Astrocyte (in vitro differentiated cells and primary cell): Measurements from ENCODE around the gene ATP10A. TPM values are rescaled to one million over a fixed set of nuclear protein-coding genes. Genes with fewer than 3 reads are reported as not detected.
A peak's percentile ranks its signal among the peaks of the same experiment; 100 is the strongest.

Experiments
- DNase-seq: peaks from one replicate; pipeline ENCODE4 v3.0.0-alpha.2; 2010; ENCODE audit warnings: low read depth
- FAIRE-seq: peaks from 2 replicates; lab custom pipeline; 2011; peaks lifted over from hg19 to GRCh38; lab: Jason Lieb, UNC
- H2AFZ ChIP-seq: 2 replicates; pipeline ENCODE4 v1.6.0; 2012; ENCODE audit warnings: low read depth, low read length, inconsistent platforms
- H3K27ac ChIP-seq: 2 replicates; pipeline ENCODE4 v1.5.1; 2011; ENCODE audit warnings: low read depth, low read length, inconsistent platforms
- H3K27me3 ChIP-seq: 2 replicates; pipeline ENCODE4 v1.6.0; 2011; ENCODE audit warnings: low read length, inconsistent platforms; ENCODE audit not compliant: insufficient read depth
- H3K36me3 ChIP-seq: 2 replicates; pipeline ENCODE4 v1.5.1; 2011; ENCODE audit warnings: low read length, inconsistent platforms; ENCODE audit not compliant: insufficient read depth
- H3K4me1 ChIP-seq: 2 replicates; pipeline ENCODE4 v1.5.1; 2011; ENCODE audit warnings: low read length, inconsistent platforms; ENCODE audit not compliant: insufficient read depth
- H3K4me2 ChIP-seq: 2 replicates; pipeline ENCODE4 v1.6.0; 2012; ENCODE audit warnings: low read length, inconsistent platforms
- H3K4me3 ChIP-seq: 2 replicates; pipeline ENCODE4 v1.5.1; 2011; ENCODE audit warnings: low read depth, mild to moderate bottlenecking, low read length, inconsistent platforms; ENCODE audit not compliant: insufficient read depth
- H3K79me2 ChIP-seq: 2 replicates; pipeline ENCODE4 v1.6.0; 2012; ENCODE audit warnings: mild to moderate bottlenecking, low read length, inconsistent platforms; ENCODE audit not compliant: insufficient read depth
- H3K9ac ChIP-seq: 2 replicates; pipeline ENCODE4 v1.6.0; 2012; ENCODE audit warnings: mild to moderate bottlenecking, low read length, inconsistent platforms
- H3K9me3 ChIP-seq: 2 replicates; pipeline ENCODE4 v1.5.1; 2012; ENCODE audit warnings: low read depth, mild to moderate bottlenecking, low read length, inconsistent platforms; ENCODE audit not compliant: insufficient read depth
- H4K20me1 ChIP-seq: 2 replicates; pipeline ENCODE4 v1.6.0; 2012; ENCODE audit warnings: low read length, inconsistent platforms; ENCODE audit not compliant: insufficient read depth
- H3K27ac Mint-ChIP-seq: one replicate; pipeline ENCODE4 v1.8.0; 2021; ENCODE audit warnings: mild to moderate bottlenecking, mixed read lengths; ENCODE audit not compliant: unreplicated experiment
- H3K27me3 Mint-ChIP-seq: one replicate; pipeline ENCODE4 v1.8.0; 2021; ENCODE audit warnings: low read depth, mixed read lengths; ENCODE audit not compliant: unreplicated experiment
- H3K36me3 Mint-ChIP-seq: one replicate; pipeline ENCODE4 v1.8.0; 2021; ENCODE audit warnings: low read depth, mixed read lengths; ENCODE audit not compliant: unreplicated experiment
- H3K4me1 Mint-ChIP-seq: one replicate; pipeline ENCODE4 v1.8.0; 2021; ENCODE audit warnings: low read depth, mixed read lengths; ENCODE audit not compliant: unreplicated experiment
- H3K4me3 Mint-ChIP-seq: one replicate; pipeline ENCODE4 v1.8.0; 2021; ENCODE audit warnings: mild to moderate bottlenecking, moderate library complexity, mixed read lengths; ENCODE audit not compliant: unreplicated experiment
- H3K9me3 Mint-ChIP-seq: one replicate; pipeline ENCODE4 v1.8.0; 2021; ENCODE audit warnings: mild to moderate bottlenecking, mixed read lengths; ENCODE audit not compliant: unreplicated experiment
- EZH2 ChIP-seq: IDR thresholded peaks from 2 replicates; pipeline ENCODE4 v1.6.1; 2012; ENCODE audit warnings: mild to moderate bottlenecking, low read length, inconsistent platforms; ENCODE audit not compliant: insufficient read depth
- total RNA-seq: library from RNA; stranded (reverse); gene quantifications from 2 replicates; pipeline ENCODE4 v1.2.1, GENCODE V29; 2021
- TF ChIP-seq, protein P1 (sequence below): IDR thresholded peaks from 2 replicates; pipeline ENCODE4 v1.5.1; 2011; ENCODE audit warnings: low read depth, mild to moderate bottlenecking, inconsistent platforms, low read length, moderate library complexity; ENCODE audit not compliant: insufficient read depth

The ATP10A gene
- total RNA-seq, 1 donor from 2014 or later: 21.1 TPM

DNA sequence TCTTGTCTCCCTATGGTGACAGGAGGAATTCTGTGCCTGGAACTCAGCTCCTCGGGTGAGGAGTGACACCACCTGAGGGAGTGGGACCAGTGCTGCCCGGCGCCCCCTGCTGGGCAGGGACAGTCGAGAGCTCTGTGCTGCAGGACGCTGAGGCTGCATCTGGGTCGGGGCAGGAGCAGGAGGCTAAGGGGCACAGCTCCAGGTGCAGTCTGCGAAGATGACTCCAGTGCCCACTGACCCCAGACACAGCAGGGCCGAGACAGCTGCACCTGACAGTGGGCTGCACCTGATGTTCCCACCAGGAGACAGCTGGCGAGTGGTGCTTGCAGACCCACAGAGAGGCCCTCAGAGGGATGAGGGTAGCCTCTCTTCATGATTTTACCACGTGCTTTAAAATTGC is 152.9 kb downstream of the ATP10A start:
- Histone ChIP-seq H3K9ac (no peak overlapping the region), H3K36me3 (peaks cover 3% of the 10 kb centered on the region), H3K27me3 (no peaks in the 10 kb centered on the region), H4K20me1 (no peaks in the 10 kb centered on the region), H2AFZ (no peak overlapping the region), H3K4me3 (no peak overlapping the region), H3K4me1 (no peaks in the 10 kb centered on the region), H3K27ac (no peak overlapping the region), H3K79me2 (no peaks in the 10 kb centered on the region), H3K4me2 (no peak overlapping the region), H3K9me3 (no peaks in the 10 kb centered on the region)
- peaks cover 16% of the 10 kb centered on the region for H3K27me3 Mint-ChIP-seq
- H3K27ac Mint-ChIP-seq: no peak overlapping the region
- no peak for FAIRE-seq
- H3K4me3 Mint-ChIP-seq: no peak overlapping the region
- no peak for DNase-seq
- TF ChIP-seq, protein P1, sequence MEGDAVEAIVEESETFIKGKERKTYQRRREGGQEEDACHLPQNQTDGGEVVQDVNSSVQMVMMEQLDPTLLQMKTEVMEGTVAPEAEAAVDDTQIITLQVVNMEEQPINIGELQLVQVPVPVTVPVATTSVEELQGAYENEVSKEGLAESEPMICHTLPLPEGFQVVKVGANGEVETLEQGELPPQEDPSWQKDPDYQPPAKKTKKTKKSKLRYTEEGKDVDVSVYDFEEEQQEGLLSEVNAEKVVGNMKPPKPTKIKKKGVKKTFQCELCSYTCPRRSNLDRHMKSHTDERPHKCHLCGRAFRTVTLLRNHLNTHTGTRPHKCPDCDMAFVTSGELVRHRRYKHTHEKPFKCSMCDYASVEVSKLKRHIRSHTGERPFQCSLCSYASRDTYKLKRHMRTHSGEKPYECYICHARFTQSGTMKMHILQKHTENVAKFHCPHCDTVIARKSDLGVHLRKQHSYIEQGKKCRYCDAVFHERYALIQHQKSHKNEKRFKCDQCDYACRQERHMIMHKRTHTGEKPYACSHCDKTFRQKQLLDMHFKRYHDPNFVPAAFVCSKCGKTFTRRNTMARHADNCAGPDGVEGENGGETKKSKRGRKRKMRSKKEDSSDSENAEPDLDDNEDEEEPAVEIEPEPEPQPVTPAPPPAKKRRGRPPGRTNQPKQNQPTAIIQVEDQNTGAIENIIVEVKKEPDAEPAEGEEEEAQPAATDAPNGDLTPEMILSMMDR: peak; percentile 30
- no peak for TF ChIP-seq EZH2
- H3K4me1 Mint-ChIP-seq: no peaks in the 10 kb centered on the region
- H3K36me3 Mint-ChIP-seq: peaks cover 29% of the 10 kb centered on the region
- peaks cover 3% of the 10 kb centered on the region for H3K9me3 Mint-ChIP-seq

DNA sequence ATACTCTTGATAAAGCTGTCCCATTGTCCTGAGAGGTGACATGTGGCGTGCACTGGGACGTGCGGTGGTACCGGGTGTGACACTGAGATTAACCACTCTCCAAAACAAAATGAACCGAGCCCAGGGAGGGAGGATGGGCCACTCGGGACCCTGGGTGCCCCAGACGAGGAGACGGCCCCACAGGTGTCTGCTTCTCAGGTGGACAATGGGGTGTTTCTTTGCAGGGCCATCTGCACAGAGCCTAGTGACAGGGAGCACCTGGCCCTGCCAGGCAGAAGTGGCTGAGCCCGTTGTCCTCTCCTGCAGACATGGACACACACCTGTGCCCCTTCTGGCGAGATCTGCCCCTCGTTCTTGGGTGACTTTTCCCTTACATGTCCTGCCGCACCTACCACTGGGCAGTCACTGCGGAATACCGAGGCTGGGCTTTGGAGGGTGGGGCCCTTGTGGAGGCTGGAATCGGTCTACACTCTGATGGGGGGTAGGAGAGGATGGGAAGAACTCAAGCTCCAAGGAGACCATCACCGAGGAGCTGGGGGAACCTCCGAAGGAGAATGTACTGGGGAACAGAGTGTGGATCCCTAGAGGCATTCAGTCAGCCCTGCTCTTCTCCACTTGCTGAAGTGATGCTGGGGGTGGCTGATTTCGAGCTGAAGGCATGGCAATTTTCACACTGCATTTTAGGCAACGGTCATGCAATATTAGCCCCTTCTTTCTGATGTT is 153.5 kb downstream of the ATP10A start:
- no peak overlapping the region for H2AFZ ChIP-seq
- H3K27me3 ChIP-seq: no peaks in the 10 kb centered on the region
- no peak overlapping the region for H3K27ac ChIP-seq
- peaks cover 3% of the 10 kb centered on the region for H3K36me3 ChIP-seq
- no peaks in the 10 kb centered on the region for H4K20me1 ChIP-seq
- Mint-ChIP-seq H3K4me3 (no peak overlapping the region), H3K9me3 (peaks cover 3% of the 10 kb centered on the region), H3K4me1 (no peaks in the 10 kb centered on the region), H3K27ac (no peak overlapping the region), H3K36me3 (peaks cover 29% of the 10 kb centered on the region), H3K27me3 (peaks cover 16% of the 10 kb centered on the region)
- H3K4me1 ChIP-seq: no peaks in the 10 kb centered on the region
- no peak overlapping the region for H3K4me3 ChIP-seq
- DNase-seq (no peak), FAIRE-seq (no peak)
- no peak overlapping the region for H3K9ac ChIP-seq
- no peak overlapping the region for H3K4me2 ChIP-seq
- no peak for TF ChIP-seq EZH2
- no peaks in the 10 kb centered on the region for H3K79me2 ChIP-seq
- no peaks in the 10 kb centered on the region for H3K9me3 ChIP-seq

DNA sequence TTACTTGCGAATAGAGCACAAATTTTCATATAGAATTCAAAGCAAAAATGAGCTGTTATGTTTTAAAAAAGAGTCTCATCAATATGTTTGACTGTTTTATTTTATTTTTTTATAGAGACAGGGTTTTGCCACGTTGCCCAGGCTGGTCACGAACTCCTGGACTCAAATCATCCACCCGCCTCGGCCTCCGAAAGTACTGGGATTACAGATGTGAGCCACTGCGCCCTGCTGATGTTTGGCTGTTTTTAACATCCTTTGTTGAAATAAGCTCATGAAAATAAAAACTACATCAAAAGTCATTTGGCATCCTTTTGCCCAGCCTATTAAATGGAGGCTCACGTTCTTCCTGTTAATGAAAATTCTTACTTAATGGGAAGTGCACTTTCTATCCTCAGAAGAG is 154.7 kb downstream of the ATP10A start:
- FAIRE-seq (no peak), DNase-seq (no peak)
- H3K9ac ChIP-seq: no peak overlapping the region
- H3K9me3 ChIP-seq: no peaks in the 10 kb centered on the region
- no peak overlapping the region for H3K4me2 ChIP-seq
- H3K79me2 ChIP-seq: no peaks in the 10 kb centered on the region
- TF ChIP-seq, protein P1: no peak
- no peak for TF ChIP-seq EZH2
- H3K36me3 ChIP-seq: peaks cover 3% of the 10 kb centered on the region
- no peak overlapping the region for H2AFZ ChIP-seq
- H3K4me1 ChIP-seq: no peaks in the 10 kb centered on the region
- Mint-ChIP-seq H3K9me3 (peaks cover 3% of the 10 kb centered on the region), H3K27ac (no peak overlapping the region), H3K36me3 (peaks cover 27% of the 10 kb centered on the region), H3K27me3 (peaks cover 16% of the 10 kb centered on the region), H3K4me1 (no peaks in the 10 kb centered on the region), H3K4me3 (no peak overlapping the region)
- H4K20me1 ChIP-seq: no peaks in the 10 kb centered on the region
- H3K27ac ChIP-seq: no peak overlapping the region
- no peak overlapping the region for H3K4me3 ChIP-seq
- no peaks in the 10 kb centered on the region for H3K27me3 ChIP-seq
